Duodenal mucosa (tissue), 2 donors: Measurements from ENCODE around the gene NBAS.
"Not testable (repeated sequence)": the region's sequence is repeated elsewhere in the genome, so short reads cannot be mapped to it uniquely, and the experiment has no call there.

Experiments used
- H3K27ac ChIP-seq: one replicate; pipeline ENCODE4 v1.7.0; 2013; ENCODE audit warnings: low read depth, low read length
- H3K27me3 ChIP-seq, 2 donors: one replicate each; pipeline ENCODE4 v1.7.0; 2013; ENCODE audit warnings: low read length in 2 of 2, control low read depth in 1 of 2; ENCODE audit not compliant: insufficient read depth in 2 of 2, control insufficient read depth in 1 of 2
- H3K36me3 ChIP-seq, 2 donors: one replicate each; pipeline ENCODE4 v1.7.0; 2013; ENCODE audit warnings: low read length in 2 of 2, control low read depth in 1 of 2; ENCODE audit not compliant: insufficient read depth in 2 of 2, control insufficient read depth in 1 of 2
- H3K4me1 ChIP-seq, 2 donors: one replicate each; pipeline ENCODE4 v1.7.0; 2013; ENCODE audit warnings: low read length in 2 of 2, control low read depth in 1 of 2; ENCODE audit not compliant: insufficient read depth in 2 of 2, control insufficient read depth in 1 of 2
- H3K4me3 ChIP-seq, 2 donors: one replicate each; pipeline ENCODE4 v1.7.0; 2013; ENCODE audit warnings: low read length in 2 of 2, low read depth in 1 of 2
- H3K9ac ChIP-seq, 2 donors: one replicate each; pipeline ENCODE4 v1.7.0; 2013; ENCODE audit warnings: low read length in 2 of 2, low read depth in 1 of 2
- H3K9me3 ChIP-seq, 2 donors: one replicate each; pipeline ENCODE4 v1.7.0; 2013; ENCODE audit warnings: low read length in 2 of 2, control low read depth in 1 of 2; ENCODE audit not compliant: control insufficient read depth in 1 of 2

NBAS gene

DNA sequence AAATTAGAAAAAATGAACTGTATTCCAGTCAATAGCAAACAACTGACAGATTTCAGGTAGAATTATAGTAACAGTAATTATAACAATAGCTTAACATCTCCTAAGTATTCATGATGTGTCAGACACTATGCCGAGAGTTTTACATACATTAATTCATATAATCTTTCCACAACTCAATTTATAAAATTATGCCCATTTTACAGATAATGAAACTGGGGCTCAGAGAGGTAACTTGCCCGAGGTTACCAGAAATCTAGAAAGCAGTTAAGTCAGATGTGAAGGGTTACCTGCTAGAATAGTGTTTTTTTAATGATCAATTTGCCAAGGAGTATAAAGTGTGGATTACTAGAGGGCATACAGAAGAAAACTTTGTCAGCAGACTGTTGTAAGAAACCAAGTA, 12.2 kb downstream of the NBAS start:
- H3K27ac ChIP-seq: no peak overlapping the region

DNA sequence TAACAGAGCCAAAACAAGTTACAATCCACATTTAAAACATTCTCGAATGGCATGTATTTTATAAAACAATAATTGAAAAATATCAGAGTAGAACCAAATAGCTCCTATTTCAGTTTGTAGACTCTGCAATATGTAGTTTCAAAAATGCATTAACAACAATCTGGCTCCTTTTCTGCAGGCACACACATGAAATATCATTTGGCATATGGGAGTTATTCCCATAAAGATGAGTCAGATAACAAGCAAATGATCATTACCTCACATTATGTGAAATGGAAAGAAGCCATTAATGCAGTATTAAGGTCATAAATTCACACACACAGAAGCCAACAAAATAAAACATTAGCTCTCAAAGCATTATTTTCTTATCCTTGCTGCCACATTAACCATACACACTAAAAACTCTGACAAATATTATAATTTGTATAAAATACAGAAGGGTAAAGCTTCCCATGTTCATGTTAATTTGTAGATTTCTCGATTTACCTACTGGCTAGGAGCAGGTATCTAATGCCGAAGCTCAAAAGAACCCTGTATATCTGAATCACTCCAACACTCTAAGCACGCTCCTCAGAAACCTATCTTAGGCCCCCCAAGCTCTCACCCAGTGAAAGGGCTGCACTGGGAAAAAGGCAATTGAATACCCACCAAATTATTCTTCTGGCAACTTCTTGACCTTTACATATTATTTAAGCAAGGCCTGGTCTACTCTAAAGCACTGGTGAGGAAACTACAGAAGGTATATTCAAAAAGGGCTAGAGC, 13.8 kb downstream of the NBAS start:
- no peak overlapping the region for H3K9ac ChIP-seq
- no peak overlapping the region for H3K4me3 ChIP-seq
- peaks cover 4 to 20% of the 10 kb centered on the region in 2 donors for H3K36me3 ChIP-seq
- no peaks in the 10 kb centered on the region for H3K4me1 ChIP-seq
- H3K9me3 ChIP-seq: no peaks in the 10 kb centered on the region
- H3K27me3 ChIP-seq: no peaks in the 10 kb centered on the region
- no peak overlapping the region for H3K27ac ChIP-seq

More for the DNA sequence above, 12.2 kb downstream of the NBAS start:
- Histone ChIP-seq H3K27me3 (no peaks in the 10 kb centered on the region), H3K9ac (no peak overlapping the region), H3K4me1 (no peaks in the 10 kb centered on the region), H3K4me3 (no peak overlapping the region), H3K9me3 (no peaks in the 10 kb centered on the region), H3K36me3 (peaks cover 8 to 23% of the 10 kb centered on the region in 2 donors)

DNA sequence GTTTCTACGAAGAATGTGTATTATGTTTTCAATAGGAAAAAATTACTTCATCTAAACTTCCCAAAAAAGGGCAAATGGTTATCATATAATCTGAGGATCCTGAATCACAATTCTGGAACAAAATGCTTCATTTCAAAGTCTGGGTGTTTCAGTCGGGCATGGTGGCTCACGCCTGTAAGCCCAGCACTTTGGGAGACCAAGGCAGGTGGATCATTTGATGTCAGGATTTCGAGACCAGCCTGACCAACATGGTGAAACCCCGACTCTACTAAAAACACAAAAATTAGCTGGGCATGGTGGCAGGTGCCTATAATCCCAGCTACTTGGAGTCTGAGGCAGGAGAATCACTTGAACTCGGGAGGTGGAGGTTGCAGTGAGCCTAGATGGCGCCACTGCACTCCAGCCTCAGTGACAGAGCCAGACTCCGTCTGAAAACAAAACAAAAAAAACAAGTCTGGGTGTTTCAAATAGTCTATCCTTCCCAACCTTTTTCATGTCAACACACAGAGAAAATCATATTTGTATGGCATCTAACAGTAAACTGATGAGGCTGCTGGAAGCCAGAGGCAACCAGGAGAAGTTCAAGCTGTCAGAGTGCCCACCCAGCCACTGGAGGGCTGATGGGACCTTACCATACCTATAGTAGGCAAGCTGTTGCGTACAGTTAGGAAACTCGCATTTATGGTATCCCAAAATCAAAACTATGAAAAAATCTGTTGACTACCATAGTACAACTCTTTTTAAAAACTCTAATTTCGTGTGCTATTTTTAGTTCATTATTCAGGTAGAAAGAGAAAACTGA, 14.6 kb downstream of the NBAS start:
- H3K27me3 ChIP-seq: no peaks in the 10 kb centered on the region
- H3K36me3 ChIP-seq: peaks cover 4 to 15% of the 10 kb centered on the region in 2 donors
- H3K9ac ChIP-seq: no peak overlapping the region
- H3K4me1 ChIP-seq: no peaks in the 10 kb centered on the region
- no peaks in the 10 kb centered on the region for H3K9me3 ChIP-seq
- H3K4me3 ChIP-seq: no peak overlapping the region
- no peak overlapping the region for H3K27ac ChIP-seq

DNA sequence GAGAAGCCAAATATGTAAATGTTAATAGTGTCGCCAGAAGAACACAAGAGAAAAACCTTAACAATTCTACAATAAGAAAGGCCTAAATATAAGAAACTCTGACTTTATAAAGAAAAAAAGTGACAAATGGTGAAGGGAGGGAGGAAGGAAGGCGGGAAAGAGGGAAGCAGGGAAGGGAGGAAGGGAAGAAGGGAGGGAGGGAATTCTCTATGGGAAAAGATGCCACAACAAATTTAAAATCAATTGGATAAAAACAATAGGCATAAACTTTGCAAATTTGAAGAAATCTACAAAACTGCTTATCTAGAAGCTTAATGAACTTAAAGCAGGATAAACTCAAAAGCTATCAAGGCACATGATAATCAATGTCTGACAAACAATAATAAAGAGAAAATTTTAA, 16.9 kb downstream of the NBAS start:
- H3K27ac ChIP-seq: no peak overlapping the region
- H3K36me3 ChIP-seq: peaks cover 4 to 14% of the 10 kb centered on the region in 2 donors

GRCh38 chr2:15543541-15543940, 17.6 kb downstream of the NBAS start:
- H3K27me3 ChIP-seq: no peaks in the 10 kb centered on the region
- H3K27ac ChIP-seq: no peak overlapping the region
- H3K4me3 ChIP-seq: no peak overlapping the region
- H3K4me1 ChIP-seq: no peaks in the 10 kb centered on the region
- H3K9me3 ChIP-seq: no peaks in the 10 kb centered on the region
- peaks cover 8 to 10% of the 10 kb centered on the region in 2 donors for H3K36me3 ChIP-seq
- no peak overlapping the region for H3K9ac ChIP-seq

More for the DNA sequence above, 16.9 kb downstream of the NBAS start:
- Histone ChIP-seq H3K4me1 (no peaks in the 10 kb centered on the region), H3K9ac (no peak overlapping the region), H3K27me3 (no peaks in the 10 kb centered on the region), H3K9me3 (no peaks in the 10 kb centered on the region), H3K4me3 (no peak overlapping the region)

DNA sequence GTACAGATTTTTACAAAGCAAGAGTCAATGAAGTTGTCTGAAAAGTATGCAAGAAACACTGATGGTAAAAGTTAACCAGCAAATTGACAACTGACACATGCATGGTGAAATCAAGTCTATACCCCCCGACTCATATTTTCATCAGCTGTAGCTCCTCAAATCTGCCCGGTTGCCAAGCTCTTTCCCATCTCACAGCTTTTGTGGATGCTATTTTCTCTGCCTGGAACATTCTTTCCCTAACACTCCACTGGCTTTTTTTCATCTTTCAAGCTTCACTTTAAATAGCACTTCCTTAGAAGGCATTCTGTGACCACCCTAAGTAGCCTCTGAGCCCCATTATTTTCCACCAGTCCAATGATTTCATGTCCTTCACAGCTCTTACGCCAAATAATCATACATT, 18.1 kb downstream of the NBAS start:
- H3K9me3 ChIP-seq: no peaks in the 10 kb centered on the region
- H3K36me3 ChIP-seq: peaks cover 3 to 14% of the 10 kb centered on the region in 2 donors
- H3K9ac ChIP-seq: no peak overlapping the region
- H3K4me3 ChIP-seq: no peak overlapping the region
- H3K27ac ChIP-seq: no peak overlapping the region
- H3K4me1 ChIP-seq: no peaks in the 10 kb centered on the region
- no peaks in the 10 kb centered on the region for H3K27me3 ChIP-seq

GRCh38 chr2:15542269-15542668, 18.9 kb downstream of the NBAS start:
- not testable (repeated sequence) for H3K27ac ChIP-seq, H3K9me3 ChIP-seq, H3K4me1 ChIP-seq, H3K27me3 ChIP-seq, H3K9ac ChIP-seq, H3K4me3 ChIP-seq
- peaks cover 6 to 14% of the 10 kb centered on the region in 2 donors for H3K36me3 ChIP-seq

DNA sequence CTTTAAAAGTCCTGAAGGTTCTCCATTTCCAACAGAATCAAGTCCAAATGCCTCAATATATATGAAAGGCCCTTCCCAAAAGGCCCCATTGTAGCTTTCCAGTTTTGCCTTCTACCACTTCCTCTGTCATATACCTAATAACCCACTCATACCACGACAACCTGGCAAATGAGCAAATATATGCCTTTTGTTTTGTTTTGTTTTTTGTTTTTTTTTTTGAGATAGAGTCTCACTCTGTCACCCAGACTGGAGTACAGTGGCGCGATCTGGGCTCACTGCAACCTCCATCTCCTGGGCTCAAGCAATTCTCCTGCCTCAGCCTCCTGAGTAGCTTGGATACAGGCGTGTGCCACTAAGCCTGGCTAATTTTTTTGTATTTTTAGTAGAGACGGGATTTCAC, 20.6 kb downstream of the NBAS start:
- not testable (repeated sequence) for H3K27me3 ChIP-seq, H3K4me3 ChIP-seq, H3K4me1 ChIP-seq, H3K9ac ChIP-seq, H3K27ac ChIP-seq, H3K9me3 ChIP-seq
- H3K36me3 ChIP-seq: peaks cover 7 to 17% of the 10 kb centered on the region in 2 donors

DNA sequence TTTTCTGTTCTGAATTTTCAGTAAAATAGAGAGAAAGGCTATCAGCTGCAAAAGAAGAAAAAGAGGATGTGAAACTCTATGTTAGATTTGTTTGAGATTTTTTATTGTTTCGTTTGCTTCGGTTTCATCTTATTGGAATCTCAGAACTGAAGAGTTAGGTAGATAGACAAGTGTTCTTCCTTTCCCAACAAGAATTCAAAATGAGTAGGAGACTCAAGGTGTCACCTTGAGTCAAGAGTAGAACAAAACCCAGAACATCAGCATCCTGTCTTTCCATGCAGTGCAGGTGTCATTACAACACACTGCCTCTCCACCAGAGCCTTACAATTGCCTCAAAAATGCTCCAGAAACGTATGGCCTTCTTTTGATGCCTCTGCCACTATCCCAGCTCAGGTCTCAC, 21.1 kb downstream of the NBAS start:
- no peaks in the 10 kb centered on the region for H3K9me3 ChIP-seq
- no peaks in the 10 kb centered on the region for H3K27me3 ChIP-seq
- no peak overlapping the region for H3K27ac ChIP-seq
- H3K4me1 ChIP-seq: no peaks in the 10 kb centered on the region
- no peak overlapping the region for H3K4me3 ChIP-seq
- H3K9ac ChIP-seq: no peak overlapping the region
- peaks cover 7 to 17% of the 10 kb centered on the region in 2 donors for H3K36me3 ChIP-seq

GRCh38 chr2:15538792-15539191, 22.3 kb downstream of the NBAS start:
- Histone ChIP-seq H3K27me3 (no peaks in the 10 kb centered on the region), H3K9me3 (no peaks in the 10 kb centered on the region), H3K27ac (no peak overlapping the region), H3K4me3 (no peak overlapping the region), H3K9ac (no peak overlapping the region), H3K4me1 (no peaks in the 10 kb centered on the region), H3K36me3 (peaks cover 14 to 16% of the 10 kb centered on the region in 2 donors)
